IPS-18a (cell line): ENCODE data around the gene ATXN7L2.

ENCODE experiments used
- H3K27ac ChIP-seq: one replicate; pipeline ENCODE4 v1.5.1; 2013; ENCODE audit warnings: low read length
- H3K27me3 ChIP-seq: one replicate; pipeline ENCODE4 v1.6.1; 2013; ENCODE audit warnings: mild to moderate bottlenecking, low read length; ENCODE audit not compliant: control insufficient read depth, insufficient read depth
- H3K36me3 ChIP-seq: one replicate; pipeline ENCODE4 v1.6.1; 2013; ENCODE audit warnings: low read depth, low read length; ENCODE audit not compliant: control insufficient read depth
- H3K4me1 ChIP-seq: one replicate; pipeline ENCODE4 v1.6.1; 2013; ENCODE audit warnings: low read depth, low read length; ENCODE audit not compliant: control insufficient read depth
- H3K4me3 ChIP-seq: one replicate; pipeline ENCODE4 v1.5.1; 2013; ENCODE audit warnings: low read length
- H3K9ac ChIP-seq: one replicate; pipeline ENCODE4 v1.6.1; 2013; ENCODE audit warnings: mild to moderate bottlenecking, low read length, moderate library complexity
- H3K9me3 ChIP-seq: one replicate; pipeline ENCODE4 v1.6.1; 2013; ENCODE audit warnings: low read depth, low read length; ENCODE audit not compliant: control insufficient read depth

Gene ATXN7L2

DNA sequence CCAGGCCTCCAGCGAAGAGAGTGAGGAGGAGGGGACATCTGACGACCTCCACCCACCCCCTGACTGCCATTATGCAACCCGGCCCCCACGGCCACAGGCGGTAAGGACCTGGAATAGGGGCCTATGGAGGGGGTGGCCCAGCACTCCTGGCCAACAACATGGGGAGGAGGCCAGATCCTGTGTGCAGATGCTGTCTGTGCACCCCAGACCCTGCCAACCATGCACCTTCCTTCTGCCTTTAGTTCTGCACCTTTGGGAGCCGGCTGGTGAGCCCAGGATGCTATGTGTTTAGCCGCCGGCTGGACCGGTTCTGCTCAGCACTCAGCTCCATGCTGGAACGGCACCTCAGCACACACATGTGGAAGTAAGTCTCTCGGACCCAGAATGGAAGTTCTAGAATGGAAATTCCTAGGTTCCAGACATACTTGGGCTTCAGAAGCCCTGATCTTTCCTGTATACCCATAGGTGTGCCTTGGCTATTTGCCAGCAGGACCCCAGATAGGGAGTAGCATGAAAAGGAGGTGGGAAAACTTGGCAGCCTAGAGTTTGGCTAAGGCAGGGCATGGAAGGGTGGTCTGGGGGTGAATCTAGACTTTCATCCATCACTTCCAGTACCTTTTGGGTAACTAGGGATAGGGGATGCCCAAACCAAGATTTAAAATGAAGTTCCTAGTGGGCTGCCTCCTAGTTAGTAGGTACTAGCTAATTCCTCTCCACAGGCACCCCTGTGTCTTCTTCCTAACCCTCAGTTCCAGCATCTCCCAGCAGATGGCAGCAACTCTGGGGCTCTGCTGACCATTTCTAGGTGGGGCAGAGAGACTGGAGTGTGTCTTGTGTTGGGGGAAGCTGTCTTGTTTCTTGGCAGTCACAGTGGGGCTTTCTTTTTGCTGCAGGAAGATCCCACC lies 6.6 kb downstream of the ATXN7L2 start:
- Histone ChIP-seq H3K9ac (no peak overlapping the region), H3K27ac (no peak overlapping the region), H3K9me3 (no peaks in the 10 kb centered on the region), H3K4me3 (no peak overlapping the region), H3K36me3 (peaks cover 9% of the 10 kb centered on the region), H3K27me3 (no peaks in the 10 kb centered on the region), H3K4me1 (peaks cover 8% of the 10 kb centered on the region)

DNA sequence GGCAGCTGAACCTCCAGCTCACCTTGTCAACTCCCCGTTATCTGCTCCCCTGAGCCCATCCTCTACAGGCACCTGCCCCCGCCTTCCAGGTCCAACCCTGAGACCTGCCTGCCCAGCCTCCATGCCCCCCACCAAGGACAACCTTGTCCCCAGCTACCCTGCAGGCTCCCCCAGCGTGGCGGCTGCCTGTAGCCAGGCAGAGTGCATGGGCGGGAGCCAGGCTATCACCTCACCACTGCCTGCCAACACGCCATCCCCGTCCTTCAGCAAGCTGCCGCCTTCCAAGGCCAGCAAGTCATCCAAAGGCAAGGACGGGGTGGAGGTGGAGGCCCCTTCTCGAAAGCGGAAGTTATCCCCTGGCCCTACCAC lies 7.2 kb downstream of the ATXN7L2 start:
- no peaks in the 10 kb centered on the region for H3K9me3 ChIP-seq
- no peaks in the 10 kb centered on the region for H3K27me3 ChIP-seq
- no peak overlapping the region for H3K4me3 ChIP-seq
- peaks cover 4% of the 10 kb centered on the region for H3K4me1 ChIP-seq
- H3K36me3 ChIP-seq: peaks cover 9% of the 10 kb centered on the region
- H3K9ac ChIP-seq: no peak overlapping the region
- H3K27ac ChIP-seq: no peak overlapping the region

DNA sequence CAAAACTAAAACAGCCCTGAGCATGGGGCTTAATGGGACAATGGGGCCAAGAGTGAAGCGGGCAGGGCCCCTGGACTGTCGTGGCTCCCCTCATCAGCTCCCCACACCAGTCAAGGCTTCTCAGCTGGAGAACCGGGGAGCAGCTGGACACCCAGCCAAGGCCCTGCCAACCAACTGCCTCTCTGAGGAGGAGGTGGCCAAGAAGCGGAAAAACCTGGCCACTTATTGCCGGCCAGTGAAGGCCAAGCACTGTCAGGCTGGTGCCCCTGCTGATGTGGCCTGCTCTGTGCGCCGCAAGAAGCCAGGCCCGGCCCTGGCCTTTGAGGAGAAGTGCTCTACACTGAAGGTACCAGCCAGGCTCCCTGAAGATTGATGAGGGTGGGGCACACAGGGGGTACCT lies 7.7 kb downstream of the ATXN7L2 start:
- Histone ChIP-seq H3K36me3 (peaks cover 9% of the 10 kb centered on the region), H3K27me3 (no peaks in the 10 kb centered on the region), H3K9ac (no peak overlapping the region), H3K27ac (no peak overlapping the region), H3K4me3 (no peak overlapping the region), H3K4me1 (peaks cover 4% of the 10 kb centered on the region), H3K9me3 (no peaks in the 10 kb centered on the region)

DNA sequence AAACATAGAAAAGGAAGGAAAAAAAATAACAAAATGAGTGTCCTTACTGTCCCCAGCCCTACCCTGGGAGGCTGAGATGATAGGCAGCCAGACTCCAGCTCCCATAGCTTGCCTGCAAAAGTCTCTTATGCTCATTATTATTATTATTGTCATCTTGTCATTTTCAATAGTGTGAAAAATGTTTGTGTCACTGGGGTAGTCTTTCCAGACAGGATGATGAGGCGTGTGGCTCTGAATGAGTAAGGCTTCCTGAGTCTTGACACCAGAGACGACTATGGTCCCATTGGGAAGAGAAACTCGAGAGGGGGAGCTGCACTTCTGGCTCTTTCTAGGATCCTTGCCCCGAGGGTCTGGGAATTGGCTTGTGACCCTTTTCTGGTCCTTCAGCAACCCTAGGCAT lies 9.1 kb downstream of the ATXN7L2 start:
- Histone ChIP-seq H3K36me3 (peaks cover 9% of the 10 kb centered on the region), H3K9ac (no peak overlapping the region), H3K27me3 (no peaks in the 10 kb centered on the region)

DNA sequence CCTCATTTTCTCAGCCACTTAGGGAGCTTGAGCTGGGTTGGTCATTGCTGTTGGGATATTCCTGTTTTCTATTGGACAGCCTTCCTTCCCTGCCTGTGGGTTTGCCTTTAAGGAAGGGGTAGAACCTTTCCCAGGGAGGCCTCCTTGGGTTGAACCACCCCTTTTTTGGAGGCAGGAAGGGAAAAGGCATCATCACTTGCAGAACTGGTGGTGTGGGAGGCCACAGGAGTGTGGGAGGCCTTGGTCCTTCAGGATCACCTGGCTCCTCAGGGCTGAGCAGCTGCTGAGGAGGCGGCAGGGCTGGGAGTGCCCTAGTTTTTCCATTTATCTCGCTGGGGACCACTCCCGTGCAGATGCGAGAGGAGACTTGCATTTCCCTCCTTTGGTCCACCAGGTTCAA lies 9.5 kb downstream of the ATXN7L2 start:
- peaks cover 7% of the 10 kb centered on the region for H3K4me1 ChIP-seq
- H3K36me3 ChIP-seq: peaks cover 9% of the 10 kb centered on the region
- no peaks in the 10 kb centered on the region for H3K9me3 ChIP-seq
- H3K9ac ChIP-seq: no peak overlapping the region
- H3K27me3 ChIP-seq: no peaks in the 10 kb centered on the region
- H3K4me3 ChIP-seq: no peak overlapping the region
- no peak overlapping the region for H3K27ac ChIP-seq

More for the DNA sequence above, 9.1 kb downstream of the ATXN7L2 start:
- Histone ChIP-seq H3K9me3 (no peaks in the 10 kb centered on the region), H3K4me3 (no peak overlapping the region), H3K4me1 (peaks cover 4% of the 10 kb centered on the region), H3K27ac (no peak overlapping the region)

DNA sequence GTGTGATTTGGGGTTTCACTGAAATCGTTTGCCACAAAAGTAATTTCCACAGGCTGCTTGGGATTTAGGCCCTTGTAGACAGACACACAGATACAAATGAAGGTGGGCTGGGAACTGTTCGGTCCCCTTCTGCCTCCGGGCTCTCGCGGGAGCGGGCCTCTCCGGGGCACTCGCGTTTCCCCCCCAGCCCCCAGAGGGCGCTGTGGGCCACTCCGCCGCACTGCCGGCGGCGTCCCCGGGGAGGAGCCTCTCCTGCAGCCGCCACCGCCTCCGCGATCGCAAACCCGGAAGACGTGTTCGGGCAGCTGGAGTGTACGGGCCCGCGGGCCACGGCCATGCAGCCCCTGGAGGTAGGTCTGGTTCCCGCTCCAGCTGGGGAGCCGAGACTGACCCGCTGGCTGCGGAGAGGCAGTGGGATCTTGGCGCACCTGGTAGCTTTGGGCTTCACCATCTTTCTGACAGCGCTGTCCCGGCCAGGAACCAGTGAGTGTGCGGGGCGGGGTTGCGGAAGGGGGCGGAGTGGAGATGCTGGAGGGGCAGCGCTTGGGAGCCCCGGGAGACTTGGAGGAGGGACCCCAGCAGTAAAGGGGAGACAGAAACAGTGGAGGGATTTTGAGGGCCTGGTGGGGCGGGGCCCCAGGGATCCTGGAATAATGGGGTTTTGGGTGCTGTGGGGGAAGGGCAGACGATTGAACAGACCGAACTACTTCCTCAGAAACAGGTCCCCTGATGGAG lies 10.3 kb downstream of the ATXN7L2 start, which contains the start of gene CYB561D1:
TSS of gene CYB561D1 (plus strand) at position 290 of the 735 bp plus-strand sequence. CDS start at position 336, 46 bp downstream.
- Histone ChIP-seq H3K27me3 (no peaks in the 10 kb centered on the region), H3K9ac (peak within 1 kb of the TSS; percentile 27), H3K27ac (no peak within 1 kb of the TSS), H3K36me3 (peaks cover 8% of the 10 kb centered on the region), H3K4me1 (peaks cover 13% of the 10 kb centered on the region), H3K4me3 (peak within 1 kb of the TSS; percentile 83), H3K9me3 (no peaks in the 10 kb centered on the region)

DNA sequence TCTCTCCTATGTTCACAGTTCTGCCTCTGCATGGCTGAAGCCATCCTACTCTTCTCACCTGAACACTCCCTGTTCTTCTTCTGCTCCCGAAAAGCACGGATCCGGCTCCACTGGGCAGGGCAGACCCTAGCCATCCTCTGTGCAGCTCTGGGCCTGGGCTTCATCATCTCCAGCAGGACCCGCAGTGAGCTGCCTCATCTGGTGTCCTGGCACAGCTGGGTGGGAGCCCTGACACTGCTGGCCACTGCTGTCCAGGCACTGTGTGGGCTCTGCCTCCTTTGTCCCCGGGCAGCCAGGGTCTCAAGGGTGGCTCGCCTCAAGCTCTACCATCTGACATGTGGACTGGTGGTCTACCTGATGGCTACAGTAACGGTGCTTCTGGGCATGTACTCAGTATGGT lies 12.0 kb downstream of the ATXN7L2 start:
- H3K4me1 ChIP-seq: peaks cover 13% of the 10 kb centered on the region
- no peaks in the 10 kb centered on the region for H3K27me3 ChIP-seq
- no peak overlapping the region for H3K4me3 ChIP-seq
- no peaks in the 10 kb centered on the region for H3K9me3 ChIP-seq
- H3K9ac ChIP-seq: no peak overlapping the region
- H3K27ac ChIP-seq: no peak overlapping the region
- H3K36me3 ChIP-seq: peaks cover 3% of the 10 kb centered on the region

DNA sequence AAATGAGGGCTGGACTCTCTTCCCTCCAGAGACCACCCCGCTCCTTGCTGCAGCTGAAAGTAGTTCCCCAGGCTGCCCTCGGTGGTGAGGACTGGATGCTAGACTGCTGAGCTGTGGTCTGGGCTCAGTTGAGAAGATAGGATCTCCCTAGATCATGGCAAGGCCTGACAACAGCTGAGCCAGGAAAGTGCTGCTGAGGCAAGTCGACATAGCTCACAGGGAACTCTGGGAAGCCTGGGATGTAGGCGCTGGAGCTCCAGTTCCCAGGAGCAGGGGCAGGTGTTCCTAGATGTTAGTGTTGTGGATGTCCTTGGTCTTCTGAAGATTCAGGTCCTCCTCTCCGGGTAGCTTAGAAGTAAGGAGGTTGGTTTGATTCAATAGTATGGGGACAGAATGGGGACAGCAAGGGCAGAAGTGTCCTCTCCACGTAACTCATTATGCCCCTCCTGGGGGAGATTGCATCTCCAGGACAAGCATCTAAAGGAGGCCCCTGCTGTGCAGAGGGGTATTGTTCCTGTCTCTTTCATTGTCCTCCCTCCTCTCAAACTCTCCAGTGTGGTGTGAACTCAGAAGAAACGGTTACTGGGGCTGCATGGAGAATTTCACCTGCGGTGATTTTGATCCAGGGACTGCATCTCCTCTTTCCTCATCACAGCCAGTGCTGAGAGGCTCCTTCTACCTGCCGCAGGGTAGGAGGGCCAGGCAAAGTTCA lies 13.9 kb downstream of the ATXN7L2 start:
- H3K9ac ChIP-seq: no peak overlapping the region
- H3K4me3 ChIP-seq: no peak overlapping the region
- no peaks in the 10 kb centered on the region for H3K9me3 ChIP-seq
- H3K4me1 ChIP-seq: peaks cover 13% of the 10 kb centered on the region
- no peaks in the 10 kb centered on the region for H3K27me3 ChIP-seq
- no peak overlapping the region for H3K27ac ChIP-seq
- no peaks in the 10 kb centered on the region for H3K36me3 ChIP-seq

DNA sequence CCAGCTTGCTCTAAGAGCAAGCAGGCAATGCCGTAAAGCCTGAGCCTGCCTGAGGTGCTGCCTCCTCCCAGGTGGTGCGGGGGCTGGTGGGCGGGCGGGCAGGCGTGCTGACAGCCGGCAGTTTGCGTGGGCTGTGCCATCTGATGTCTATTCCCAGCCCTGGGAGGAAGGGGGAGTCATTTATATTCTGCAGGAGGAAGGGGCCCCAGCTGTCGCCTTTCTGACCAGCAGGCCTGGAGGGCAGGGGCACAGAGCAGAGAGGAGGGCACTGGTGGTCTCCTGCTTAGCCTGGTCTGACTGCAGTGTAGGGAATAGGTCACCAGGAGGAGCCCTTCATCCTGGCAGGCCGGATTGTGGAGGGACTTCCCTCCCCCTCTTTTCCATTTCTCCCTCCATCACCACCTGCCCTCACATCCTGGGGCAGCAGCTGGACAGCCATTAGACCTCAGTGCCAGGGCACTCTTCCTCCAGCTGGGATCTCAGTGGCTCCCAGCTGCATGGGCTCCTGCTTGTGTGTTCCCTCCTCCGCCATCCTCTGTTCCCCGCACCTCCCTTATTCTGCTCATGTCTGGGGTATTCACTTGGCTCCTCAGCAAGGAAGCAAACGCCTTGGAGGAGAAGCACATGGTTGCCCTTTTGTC lies 14.6 kb downstream of the ATXN7L2 start:
- H3K9me3 ChIP-seq: no peaks in the 10 kb centered on the region
- no peak overlapping the region for H3K9ac ChIP-seq
- H3K4me3 ChIP-seq: no peak overlapping the region
- H3K4me1 ChIP-seq: peaks cover 13% of the 10 kb centered on the region
- no peak overlapping the region for H3K27ac ChIP-seq
- no peaks in the 10 kb centered on the region for H3K36me3 ChIP-seq
- no peaks in the 10 kb centered on the region for H3K27me3 ChIP-seq

DNA sequence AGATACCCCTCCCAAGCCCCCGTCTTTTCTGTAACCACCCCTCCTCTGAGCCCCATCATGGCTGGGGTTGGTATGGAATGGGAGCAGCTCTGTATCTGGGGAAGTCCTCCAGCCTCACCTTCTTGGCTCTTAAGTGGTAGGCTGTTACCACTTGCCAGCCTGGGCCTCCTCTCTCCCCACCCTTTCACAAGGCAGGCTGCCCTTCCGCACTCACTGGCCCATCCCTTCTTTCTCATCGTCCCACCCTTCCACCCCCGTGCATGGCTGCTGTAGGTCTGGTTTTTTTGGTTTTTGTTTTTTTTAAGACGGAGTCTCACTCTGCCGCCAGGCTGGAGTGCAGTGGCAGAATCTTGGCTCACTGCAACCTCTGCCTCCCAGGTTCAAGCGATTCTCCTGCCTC lies 15.4 kb downstream of the ATXN7L2 start:
- no peaks in the 10 kb centered on the region for H3K36me3 ChIP-seq
- H3K9me3 ChIP-seq: no peaks in the 10 kb centered on the region
- peaks cover 9% of the 10 kb centered on the region for H3K4me1 ChIP-seq
- H3K4me3 ChIP-seq: no peak overlapping the region
- H3K9ac ChIP-seq: no peak overlapping the region
- H3K27ac ChIP-seq: no peak overlapping the region
- H3K27me3 ChIP-seq: no peaks in the 10 kb centered on the region
